NCI-H226 (cell line): ENCODE results near the gene AP3S2.
"Not testable (repeated sequence)": the region's sequence is repeated elsewhere in the genome, so short reads cannot be mapped to it uniquely, and the experiment has no call there.

Experiments used
- DNase-seq: peaks from one replicate; pipeline ENCODE4 v3.0.0-alpha.2; 2015

AP3S2 gene

GRCh38 chr15:89903015-89903857 lies 9.4 kb upstream of the AP3S2 start:
- no peak for DNase-seq

- no peak for DNase-seq
These were observed 7.1 kb upstream of the AP3S2 start for GRCh38 chr15:89900849-89901248.

- no peak for DNase-seq
These were observed 6.3 kb upstream of the AP3S2 start for GRCh38 chr15:89899951-89900567.

- no peak for DNase-seq
These were observed 5.6 kb upstream of the AP3S2 start for GRCh38 chr15:89899295-89899945.

- peak; percentile 67 for DNase-seq
These were observed 5.0 kb upstream of the AP3S2 start for GRCh38 chr15:89898614-89899294.

GRCh38 chr15:89898146-89898545 lies 4.4 kb upstream of the AP3S2 start:
- no peak for DNase-seq

DNA sequence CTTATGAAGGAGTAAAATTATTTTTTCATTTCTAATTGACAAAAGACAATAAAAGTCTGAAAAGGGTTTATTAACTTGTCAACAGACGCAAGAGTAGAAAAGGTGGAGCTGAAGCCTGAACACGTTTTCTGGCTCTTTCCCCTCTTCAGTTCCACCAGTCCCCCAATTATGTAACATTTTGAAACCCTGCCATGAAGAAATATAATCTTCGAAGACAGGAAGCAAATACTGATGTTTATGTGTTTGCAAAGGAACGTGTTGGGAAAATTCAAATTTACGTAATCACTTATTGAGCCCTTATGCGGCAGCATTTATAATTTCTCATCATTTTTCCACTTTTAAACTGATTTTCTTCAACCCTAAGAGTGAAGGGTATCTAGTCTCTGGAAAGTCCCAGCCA lies 767 bp downstream of the AP3S2 start:
- DNase-seq, result no peak

GRCh38 chr15:89888214-89888804 lies 5.5 kb downstream of the AP3S2 start:
- DNase-seq, result peak; percentile 28

DNA sequence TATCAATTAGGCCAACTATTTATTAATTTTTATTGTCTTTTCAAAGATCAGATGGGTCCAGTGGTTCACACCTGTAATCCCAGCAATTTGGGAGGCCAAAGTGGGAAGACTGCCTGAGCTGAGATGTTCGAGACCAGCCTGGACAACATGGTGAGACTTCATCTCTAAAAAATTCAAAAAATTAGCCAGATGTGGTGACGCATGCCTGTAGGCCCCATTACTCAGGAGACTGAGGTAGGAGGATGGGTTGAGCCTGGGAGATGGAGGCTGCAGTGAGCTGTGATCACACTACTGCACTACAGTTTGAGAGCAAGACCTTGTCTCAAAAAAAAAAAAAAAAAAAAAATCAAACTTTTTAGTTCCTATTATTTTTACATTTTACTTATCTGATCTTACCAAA lies 8.2 kb downstream of the AP3S2 start:
- DNase-seq, result no peak

DNA sequence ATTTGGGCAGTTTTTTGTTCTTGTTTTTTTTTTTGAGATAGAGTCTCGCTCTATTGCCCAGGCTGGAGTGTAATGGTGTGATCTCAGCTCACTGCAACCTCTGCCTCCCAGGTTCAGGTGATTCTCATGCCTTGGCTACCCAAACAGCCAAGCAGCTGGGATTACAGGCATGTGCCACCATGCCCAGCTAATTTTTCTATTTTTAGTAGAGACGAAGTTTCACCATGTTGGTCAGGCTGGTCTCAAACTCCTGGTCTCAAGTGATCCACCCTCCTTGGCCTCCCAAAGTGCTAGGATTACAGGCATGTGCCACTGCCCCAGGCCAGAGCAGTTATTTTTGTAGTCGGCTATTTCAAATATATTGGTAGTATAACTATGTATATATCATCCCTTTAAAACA lies 8.6 kb downstream of the AP3S2 start:
- DNase-seq, result not testable (repeated sequence)

GRCh38 chr15:89883518-89883917 lies 10.3 kb downstream of the AP3S2 start:
- no peak for DNase-seq

DNA sequence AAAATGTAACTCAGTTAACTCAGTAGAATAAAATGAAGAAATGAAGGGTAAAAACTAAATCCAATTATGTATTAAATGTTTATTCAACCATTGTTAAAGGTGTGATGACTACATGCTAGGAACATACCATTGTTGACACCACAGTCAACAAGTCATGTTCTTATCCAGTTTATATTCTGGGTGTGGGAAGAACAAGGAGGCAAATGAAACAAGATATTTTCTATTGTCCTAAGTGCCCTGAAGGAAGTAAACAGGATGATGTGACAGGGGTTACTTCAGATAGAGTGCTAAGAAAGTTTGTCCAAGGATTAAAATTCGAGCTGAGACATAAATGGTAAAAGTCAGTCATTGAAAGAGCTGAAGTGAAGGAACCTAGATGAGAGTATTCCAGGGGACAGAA lies 13.1 kb downstream of the AP3S2 start:
- DNase-seq, result no peak

GRCh38 chr15:89878323-89878722 lies 15.5 kb downstream of the AP3S2 start:
- DNase-seq, result no peak

DNA sequence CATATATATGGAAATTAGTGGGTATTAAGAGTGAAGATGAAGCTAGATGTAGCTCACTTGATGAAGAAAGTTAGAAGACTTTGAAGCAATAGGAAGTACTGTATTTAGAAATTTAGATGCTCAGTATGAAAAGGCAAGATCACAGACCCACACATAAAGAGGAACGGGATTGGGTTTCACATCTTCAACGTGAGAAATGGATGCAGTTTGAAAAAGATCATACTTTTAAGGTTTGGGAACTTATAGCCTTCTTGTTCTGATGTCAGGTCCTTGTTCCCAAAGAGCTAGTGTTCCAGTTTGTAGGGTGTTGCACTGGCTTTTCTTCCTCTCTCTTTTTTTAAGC lies 16.7 kb downstream of the AP3S2 start:
- DNase-seq, result no peak

- DNase-seq, result no peak
These were observed 17.3 kb downstream of the AP3S2 start for GRCh38 chr15:89876396-89877082.

DNA sequence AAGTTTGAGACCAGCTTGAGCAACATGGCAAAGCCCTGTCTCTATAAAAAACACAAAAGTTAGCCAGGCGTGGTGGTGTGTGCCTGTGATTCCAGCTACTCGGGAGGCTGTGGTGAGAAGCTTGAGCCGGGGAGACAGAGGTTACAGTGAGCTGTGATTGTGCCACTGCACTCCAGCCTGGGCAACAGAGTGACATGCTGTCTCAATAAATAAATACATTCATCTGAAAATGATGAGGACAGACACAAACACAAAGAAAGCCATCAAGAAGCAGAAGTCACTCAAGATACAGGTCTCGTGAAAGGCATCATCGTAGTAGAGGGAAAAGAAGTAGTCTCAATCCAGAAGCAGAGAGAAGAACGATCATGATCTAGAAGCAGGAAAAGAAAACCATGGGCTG lies 18.1 kb downstream of the AP3S2 start:
- no peak for DNase-seq

GRCh38 chr15:89874926-89875564 lies 18.7 kb downstream of the AP3S2 start:
- DNase-seq, result peak; percentile 63

- no peak for DNase-seq
These were observed 23.0 kb downstream of the AP3S2 start for GRCh38 chr15:89870688-89871288.

DNA sequence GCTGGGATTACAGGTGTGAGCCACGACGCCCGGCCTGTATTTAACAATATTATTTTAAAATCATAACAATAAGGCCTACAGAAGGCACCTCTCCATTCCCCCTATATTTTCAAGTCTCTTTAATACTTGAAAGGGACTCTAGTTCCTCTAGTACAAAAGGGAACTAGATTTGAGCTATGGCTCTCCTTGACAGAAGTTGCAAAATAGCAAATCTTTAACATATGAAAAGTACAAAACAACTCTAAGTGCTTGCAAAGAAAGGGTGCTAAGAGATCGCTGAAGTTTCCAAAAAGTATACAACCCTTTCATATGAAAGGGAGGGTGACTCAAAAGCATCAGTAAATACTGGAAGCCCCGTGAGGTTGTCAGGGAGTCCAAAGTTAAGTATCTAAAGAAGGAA lies 23.8 kb downstream of the AP3S2 start:
- no peak for DNase-seq

GRCh38 chr15:89869490-89869889 lies 24.3 kb downstream of the AP3S2 start:
- DNase-seq, result not testable (repeated sequence)

DNA sequence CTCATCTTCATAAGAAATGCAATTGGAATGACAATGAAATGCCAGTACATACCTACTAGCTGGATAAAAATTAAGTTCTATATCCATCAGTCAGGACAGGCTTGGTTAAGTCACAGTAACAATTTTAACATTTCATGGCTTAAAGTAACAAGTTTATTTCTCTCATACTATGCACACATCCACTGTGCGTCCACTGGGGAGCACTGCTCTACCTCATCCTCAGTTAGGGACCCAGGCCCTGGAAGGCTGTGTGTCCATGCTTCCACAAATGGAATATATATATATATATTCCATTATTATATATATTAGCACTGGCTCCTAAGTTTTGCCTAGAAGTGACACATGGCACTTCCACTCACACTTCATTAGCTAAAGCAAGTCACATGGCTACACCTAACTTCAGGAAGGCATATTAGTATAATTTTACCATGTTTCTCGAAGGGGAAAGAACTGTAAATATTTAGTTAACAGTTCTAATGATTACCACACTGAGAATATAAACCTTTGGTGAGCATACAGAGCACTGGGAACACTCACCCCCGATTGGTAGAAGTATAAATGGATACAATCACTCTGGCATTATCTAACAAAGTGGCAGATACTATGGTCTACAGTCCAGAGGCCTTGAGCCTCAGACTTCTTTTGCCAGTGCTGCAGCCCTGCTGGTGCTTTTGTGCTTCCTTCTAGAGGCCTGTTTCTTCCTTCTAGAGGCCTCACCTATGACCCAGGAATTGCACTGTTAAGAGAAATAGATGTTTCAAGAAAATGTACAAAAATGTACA lies 28.6 kb downstream of the AP3S2 start:
- no peak for DNase-seq
